Measurements from ENCODE around the gene JPH4. TPM values are rescaled to one million over a fixed set of nuclear protein-coding genes. Genes with fewer than 3 reads are reported as not detected.

The JPH4 gene
- total and polyA plus RNA-seq, 2 of the 8 experiments (the other 6 are each of a cell fraction or from before 2014, with no cell fraction given), result 23.9 to 46.7 TPM

DNA sequence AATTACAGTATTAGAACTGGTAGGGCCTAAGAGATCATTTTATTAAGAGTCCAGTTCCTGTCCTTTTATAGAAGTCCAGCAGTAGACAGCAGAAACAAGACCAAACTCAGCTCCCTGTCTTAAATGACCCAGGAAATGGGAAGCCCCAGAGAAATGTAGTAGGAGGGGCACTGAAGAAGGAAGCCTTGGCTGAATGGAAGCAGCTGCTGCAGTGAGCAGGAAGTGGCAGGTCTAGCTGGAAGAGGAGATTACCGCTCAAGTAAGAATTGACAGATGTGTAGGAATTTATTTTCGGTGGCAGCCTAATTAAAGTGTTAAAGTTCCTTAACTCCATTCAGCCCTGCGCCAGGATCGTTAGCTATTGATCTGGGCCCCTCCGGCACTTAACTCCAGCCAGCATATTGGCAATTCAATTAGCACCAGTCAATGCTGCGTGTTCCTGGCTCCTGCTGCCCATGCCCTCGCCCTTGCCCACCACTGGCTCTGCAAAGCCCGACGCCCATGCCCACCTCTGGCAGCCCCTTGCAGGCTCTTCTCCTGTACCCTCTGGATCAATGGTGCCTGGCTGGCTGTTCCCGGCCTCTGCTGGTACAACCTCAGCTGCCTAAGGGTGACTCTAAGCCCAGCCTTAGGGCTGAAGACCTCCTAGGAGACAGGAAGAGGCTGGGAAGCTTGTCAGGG is 48.1 kb downstream of the JPH4 start:
- Histone ChIP-seq H4K20me1 (replicated peaks in 1 of 2; ENCODE audit: control insufficient read depth in 1 of 2, insufficient read depth in 2 of 2, low read length in 2 of 2) (peaks cover 0 to 3% of the 10 kb centered on the region in 2 experiments), H3K4me3 (ENCODE audit: extremely low read depth in 1 of 4, insufficient read depth in 2 of 4, low read depth in 3 of 4, low read length in 4 of 4) (no peak overlapping the region), H3K9ac (replicated peaks in 1 of 4; ENCODE audit: extremely low read depth in 1 of 4, low read depth in 3 of 4, low read length in 3 of 4) (no peak overlapping the region), H3K9me3 (ENCODE audit: insufficient read depth in 2 of 2, low read depth in 1 of 2, low read length in 1 of 2) (no peaks in the 10 kb centered on the region), H3K4me2 (ENCODE audit: insufficient read depth in 1 of 2, low read depth in 2 of 2, low read length in 2 of 2) (no peak overlapping the region), H2BK15ac (ENCODE audit: low read length) (no peak overlapping the region; the same call in 1 of the 2 replicates), H3K27me3 (replicated peaks in 1 of 4; ENCODE audit: control insufficient read depth in 3 of 4, extremely low read depth in 1 of 4, insufficient read depth in 3 of 4, low read length in 3 of 4) (no peaks in the 10 kb centered on the region), H3K4me1 (replicated peaks in 1 of 4; ENCODE audit: control insufficient read depth in 3 of 4, insufficient read depth in 4 of 4, low read length in 3 of 4) (peaks cover 0 to 3% (median 0%) of the 10 kb centered on the region in 4 experiments; a peak in 3 of 7 replicates), H2BK20ac (ENCODE audit: low read length) (no peak overlapping the region), H3K14ac (ENCODE audit: insufficient read length) (no peak overlapping the region), H3K27ac (ENCODE audit: low read depth, low read length) (no peak overlapping the region), H3K56ac (replicated peaks; ENCODE audit: insufficient read length, low read depth, low read length) (no peak overlapping the region), H2BK120ac (replicated peaks; ENCODE audit: low read depth, low read length) (no peak overlapping the region), H2BK5ac (ENCODE audit: low read depth, low read length) (no peak overlapping the region), H3K36me3 (ENCODE audit: control insufficient read depth in 2 of 4, insufficient read depth in 4 of 4, low read length in 3 of 4) (peaks cover 7 to 51% (median 35%) of the 10 kb centered on the region in 4 experiments; a peak in 7 of 8 replicates), H3K79me1 (ENCODE audit: low read depth, low read length) (no peaks in the 10 kb centered on the region), H3K79me2 (ENCODE audit: control insufficient read depth in 1 of 2, insufficient read depth in 2 of 2, low read length in 2 of 2) (no peaks in the 10 kb centered on the region), H4K5ac (ENCODE audit: insufficient read length, low read depth, low read length) (no peak overlapping the region), H3K18ac (ENCODE audit: extremely low read depth, low read length) (no peak overlapping the region), H4K91ac (replicated peaks; ENCODE audit: insufficient read length, low read length) (no peak overlapping the region), H2AK5ac (ENCODE audit: low read depth, low read length) (no peak overlapping the region), H3K23me2 (ENCODE audit: low read depth, low read length) (no peaks in the 10 kb centered on the region), H2AFZ (ENCODE audit: low read length) (no peak overlapping the region), H2BK12ac (ENCODE audit: low read depth, low read length) (no peak overlapping the region), H4K8ac (ENCODE audit: extremely low read depth, insufficient read depth, low read length) (no peak overlapping the region), H3K23ac (ENCODE audit: insufficient read length) (no peak overlapping the region), H3K4ac (replicated peaks; ENCODE audit: insufficient read length, low read depth, low read length) (no peak overlapping the region)
- FAIRE-seq (no peak), DNase-seq (ENCODE audit: low read depth in 1 of 2, low spot score in 2 of 2) (no peak)
- CTCF ChIA-PET (ENCODE audit: partially characterized antibody), result interaction anchor here (0.6 to 70.5 kb wide), 9 partner anchors 12 to 708 kb away, joined by 3 to 2092 read pairs (median 5); partner anchors contain the start of genes AP1G2, JPH4, NGDN and THTPA
- POLR2A ChIA-PET (ENCODE audit: partially characterized antibody), result interaction anchor here (0.8 to 52.7 kb wide), 5 partner anchors 2 to 52 kb away, joined by 3 to 1523 read pairs (median 4); partner anchors contain the start of genes AP1G2, THTPA and ZFHX2
- 93% methylated on average over 10 of the region's 10 CpGs; no CpG with 5 or more reads in 1 of the 2 experiments for WGBS, 2 experiments (ENCODE audit: extremely low coverage in 1 of 2, insufficient coverage in 1 of 2, insufficient read length in 1 of 2, insufficient replicate concordance in 2 of 2, low coverage in 1 of 2, low lambda C conversion rate in 2 of 2, missing lambda C conversion rate in 1 of 2)
- TF ChIP-seq RAD21 (IDR thresholded peaks at IDR 0.05 in 1 of 2, conservative IDR thresholded peaks at IDR 0.05 in 1 of 2; ENCODE audit: low read depth in 2 of 2, low read length in 2 of 2) (no peak), CBX5 (IDR thresholded peaks at IDR 0.05; ENCODE audit: low read depth, low read length) (no peak), KDM1A (IDR thresholded peaks at IDR 0.05; ENCODE audit: borderline replicate concordance, low read length) (no peak), POLR2AphosphoS5 (IDR thresholded peaks at IDR 0.05; ENCODE audit: low read depth, low read length) (no peak), JUN (IDR thresholded peaks at IDR 0.05; ENCODE audit: low read depth, low read length) (no peak), HDAC6 (IDR thresholded peaks at IDR 0.05; ENCODE audit: low read depth, low read length) (no peak), SUZ12 (IDR thresholded peaks at IDR 0.05; ENCODE audit: low read length) (no peak), GABPA (IDR thresholded peaks at IDR 0.05; ENCODE audit: borderline replicate concordance, insufficient read depth, low read length) (no peak), POU5F1 (IDR thresholded peaks at IDR 0.05; ENCODE audit: low read depth, low read length) (no peak), CHD2 (IDR thresholded peaks at IDR 0.05; ENCODE audit: low read length) (no peak), PHF8 (conservative IDR thresholded peaks at IDR 0.05; ENCODE audit: low read depth, low read length) (no peak)
- TF ChIP-seq, protein P1, sequence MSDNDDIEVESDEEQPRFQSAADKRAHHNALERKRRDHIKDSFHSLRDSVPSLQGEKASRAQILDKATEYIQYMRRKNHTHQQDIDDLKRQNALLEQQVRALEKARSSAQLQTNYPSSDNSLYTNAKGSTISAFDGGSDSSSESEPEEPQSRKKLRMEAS (IDR thresholded peaks at IDR 0.05), result no peak

Measured in H1 (cell line).